HG02798 (cell line): ENCODE results near the gene PHB1.
A peak's percentile ranks its signal among the peaks of the same experiment; 100 is the strongest.
"Not testable (repeated sequence)": the region's sequence is repeated elsewhere in the genome, so short reads cannot be mapped to it uniquely, and the experiment has no call there.

Source experiments
- ATAC-seq: cut with Tn5 transposase; IDR thresholded peaks from one replicate; pipeline ENCODE4 v1.9.1; 2021; ENCODE audit warnings: mild to moderate bottlenecking; ENCODE audit not compliant: unreplicated experiment, poor library complexity

The PHB1 gene

GRCh38 chr17:49440581-49440980, 25.9 kb upstream of the PHB1 start:
- ATAC-seq: no peak

- no peak for ATAC-seq
Observed at GRCh38 chr17:49439673-49440571, 25.2 kb upstream of the PHB1 start.

- no peak for ATAC-seq
Observed at GRCh38 chr17:49439305-49439672, 24.6 kb upstream of the PHB1 start.

- no peak for ATAC-seq
Observed at GRCh38 chr17:49438436-49439278, 24.0 kb upstream of the PHB1 start.

GRCh38 chr17:49437696-49438435, 23.2 kb upstream of the PHB1 start:
- ATAC-seq: no peak

GRCh38 chr17:49436174-49436573, 21.5 kb upstream of the PHB1 start:
- no peak for ATAC-seq

GRCh38 chr17:49435671-49436029, 21.0 kb upstream of the PHB1 start:
- no peak for ATAC-seq

GRCh38 chr17:49434821-49435670, 20.4 kb upstream of the PHB1 start:
- no peak for ATAC-seq

GRCh38 chr17:49433000-49433694, 18.5 kb upstream of the PHB1 start:
- no peak for ATAC-seq

- ATAC-seq: no peak
Observed at GRCh38 chr17:49431743-49432142, 17.1 kb upstream of the PHB1 start.

- no peak for ATAC-seq
Observed at GRCh38 chr17:49425004-49425286, 10.3 kb upstream of the PHB1 start.

- not testable (repeated sequence) for ATAC-seq
Observed at GRCh38 chr17:49424276-49425003, 9.8 kb upstream of the PHB1 start.

- ATAC-seq: no peak
Observed at GRCh38 chr17:49422714-49423113, 8.0 kb upstream of the PHB1 start.

- ATAC-seq: not testable (repeated sequence)
Observed at GRCh38 chr17:49419761-49420160, 5.1 kb upstream of the PHB1 start.

GRCh38 chr17:49418754-49419740, 4.4 kb upstream of the PHB1 start:
- not testable (repeated sequence) for ATAC-seq

- no peak for ATAC-seq
Observed at GRCh38 chr17:49414271-49414621, 436 bp downstream of the PHB1 start.

GRCh38 chr17:49409066-49409465, 5.6 kb downstream of the PHB1 start:
- ATAC-seq: no peak

GRCh38 chr17:49407981-49408501, 6.6 kb downstream of the PHB1 start:
- ATAC-seq: peak; percentile 70
